ENCODE results near the gene ARHGAP22.

ARHGAP22 gene

DNA sequence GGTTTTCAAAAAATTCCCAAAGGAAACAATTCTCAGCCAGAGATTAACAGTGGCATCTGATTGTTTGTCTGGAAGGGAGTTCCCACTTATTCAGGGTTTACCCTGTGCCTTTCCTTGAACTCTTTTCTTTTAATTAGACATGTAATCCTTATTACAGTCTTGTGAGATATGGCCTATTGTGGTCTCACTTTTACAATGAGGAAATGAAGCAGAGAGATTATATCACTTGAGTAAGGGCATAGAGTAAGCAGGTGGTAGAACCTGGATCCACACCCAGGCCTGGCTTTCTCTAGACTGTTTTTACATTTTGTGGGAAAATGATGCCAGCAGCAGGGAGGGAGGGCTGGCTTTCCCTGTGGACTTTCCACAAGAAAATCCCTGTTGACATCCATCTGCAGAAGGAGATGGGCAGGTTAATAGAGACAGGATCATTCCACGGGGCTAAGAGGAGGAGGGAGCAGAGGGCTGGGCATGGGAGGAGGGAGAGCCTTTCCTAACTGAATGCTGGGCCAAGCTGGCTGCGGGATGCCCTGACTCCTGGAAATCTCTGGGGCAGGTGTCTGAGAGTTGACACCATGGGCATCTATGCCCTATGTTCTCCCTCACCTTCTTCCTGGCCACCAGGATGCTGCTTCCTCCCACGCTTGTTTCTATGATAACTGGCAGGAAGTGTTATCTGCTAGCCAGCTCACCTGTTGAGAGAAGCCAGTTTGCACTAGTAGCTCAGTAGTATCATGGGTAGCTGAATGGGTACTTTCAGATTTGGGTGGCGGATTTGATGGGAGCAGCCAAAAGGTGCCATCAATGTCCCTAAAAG lies 28.7 kb upstream of the ARHGAP22 start:
- DNase-seq: no peak

DNA sequence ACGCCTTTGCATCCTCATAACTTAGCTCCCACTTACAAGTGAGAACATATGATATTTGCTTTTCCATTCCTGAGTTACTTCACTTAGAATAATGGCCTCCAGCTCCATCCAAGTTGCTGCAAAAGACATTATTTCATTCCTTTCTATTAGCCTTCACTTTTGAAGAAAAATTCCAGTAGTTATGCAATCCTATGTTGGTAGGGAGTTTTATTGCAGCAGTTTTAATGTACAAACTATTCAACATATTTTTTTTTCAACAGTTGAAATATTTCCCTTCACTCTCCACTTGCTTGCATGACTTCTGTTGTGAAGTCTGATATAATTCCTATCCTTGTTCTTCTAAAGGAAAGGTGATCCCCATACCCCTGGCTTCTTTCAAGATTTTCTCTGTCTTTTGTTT lies 27.3 kb upstream of the ARHGAP22 start:
- DNase-seq: no peak

DNA sequence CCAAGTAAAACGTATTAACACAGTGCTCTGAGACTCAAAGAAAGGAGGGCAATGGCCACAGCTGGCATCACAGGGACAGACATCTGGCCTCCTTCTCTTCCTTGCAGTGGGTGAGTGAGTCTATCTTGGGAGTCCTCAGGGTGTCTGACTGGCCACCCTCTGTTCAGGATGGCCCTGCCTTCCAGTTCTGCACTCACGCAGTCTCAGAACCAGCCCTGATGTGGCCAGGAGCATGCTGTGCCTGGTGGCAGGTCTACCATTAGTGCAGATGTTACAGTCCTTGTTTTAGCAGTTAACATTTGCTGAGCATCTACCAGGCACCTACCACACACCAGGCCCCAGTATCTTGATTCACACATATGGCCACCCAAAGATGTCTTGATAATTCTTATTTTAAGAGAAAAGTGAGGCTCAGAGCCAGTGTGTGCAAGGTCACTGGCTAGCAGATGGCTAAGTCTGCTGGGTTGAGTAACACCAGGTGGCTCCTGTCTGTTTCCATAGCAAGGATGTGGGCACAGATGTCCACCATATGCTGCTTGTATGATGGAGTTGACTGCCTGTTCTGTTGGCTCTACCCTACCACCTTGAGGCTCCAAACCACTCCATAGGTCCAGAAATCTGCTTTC lies 23.2 kb upstream of the ARHGAP22 start:
- DNase-seq: peak; percentile 76

DNA sequence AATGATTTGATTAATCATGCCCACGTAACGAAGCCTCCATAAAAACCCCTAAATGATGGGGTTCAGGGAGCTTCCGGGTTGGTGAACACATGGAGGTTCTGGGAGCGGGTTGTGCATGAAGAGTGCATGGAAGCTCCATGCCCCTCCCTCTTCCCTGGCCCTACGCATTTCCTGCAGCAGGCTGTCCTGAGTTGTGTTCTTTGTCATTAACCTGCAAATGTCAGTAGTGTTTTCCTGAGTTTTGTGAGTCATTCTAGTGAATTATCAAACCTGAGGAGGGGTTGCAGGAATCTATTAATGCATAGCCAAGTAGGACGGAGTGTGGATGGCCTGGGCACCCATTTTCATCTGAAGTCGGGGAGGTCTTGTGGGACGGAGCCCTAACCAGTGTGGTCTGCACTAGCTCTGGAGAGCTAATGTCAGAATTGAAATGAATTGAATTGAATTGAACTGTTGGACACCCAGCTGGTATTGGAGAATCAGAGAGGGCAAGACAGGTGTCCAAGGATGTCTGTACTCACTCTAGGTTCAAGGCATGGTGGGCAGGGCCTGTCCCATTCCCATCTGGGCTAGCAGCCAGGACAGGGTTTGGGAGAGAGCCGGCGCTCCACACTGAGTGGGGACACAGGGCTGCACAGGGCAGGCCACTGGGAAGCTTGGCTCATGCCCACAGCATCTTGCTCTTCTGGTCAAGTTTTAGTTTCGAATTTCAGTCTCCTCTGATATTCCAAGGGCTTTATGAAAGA lies 22.3 kb upstream of the ARHGAP22 start:
- no peak for DNase-seq

DNA sequence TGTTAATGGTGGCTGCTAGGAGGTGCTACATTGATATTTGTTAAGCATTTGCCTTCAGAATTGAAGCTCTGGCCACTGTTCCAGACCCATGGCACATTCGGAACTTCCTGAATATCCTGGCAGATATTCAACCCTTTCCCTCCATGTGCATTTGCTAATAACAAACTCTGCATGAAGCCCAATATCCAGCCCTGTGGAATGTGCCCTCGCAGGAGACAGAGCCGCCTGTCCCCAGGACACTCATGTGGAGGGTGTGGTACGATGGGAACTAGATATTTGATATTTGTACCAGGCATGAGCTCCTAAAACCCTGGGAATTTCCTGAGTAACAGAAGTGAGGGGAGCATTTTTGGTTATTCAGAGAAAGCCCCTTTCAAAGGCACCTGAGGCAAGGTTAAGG lies 21.6 kb upstream of the ARHGAP22 start:
- no peak for DNase-seq

DNA sequence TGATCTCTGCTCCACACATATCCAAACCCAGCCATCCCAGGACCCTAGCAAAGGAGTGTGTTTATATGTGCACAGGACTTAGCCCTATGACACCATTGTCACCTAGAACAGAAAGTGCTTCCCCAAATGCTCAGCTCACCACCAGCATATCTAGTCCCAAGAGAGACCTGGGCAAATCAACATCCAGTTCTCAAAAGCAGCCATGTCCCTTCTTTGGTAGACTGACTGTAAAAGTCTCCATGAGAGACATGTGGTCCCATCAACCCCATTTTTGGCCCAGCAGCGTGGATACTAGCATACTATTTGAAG lies 20.9 kb upstream of the ARHGAP22 start:
- no peak for DNase-seq

DNA sequence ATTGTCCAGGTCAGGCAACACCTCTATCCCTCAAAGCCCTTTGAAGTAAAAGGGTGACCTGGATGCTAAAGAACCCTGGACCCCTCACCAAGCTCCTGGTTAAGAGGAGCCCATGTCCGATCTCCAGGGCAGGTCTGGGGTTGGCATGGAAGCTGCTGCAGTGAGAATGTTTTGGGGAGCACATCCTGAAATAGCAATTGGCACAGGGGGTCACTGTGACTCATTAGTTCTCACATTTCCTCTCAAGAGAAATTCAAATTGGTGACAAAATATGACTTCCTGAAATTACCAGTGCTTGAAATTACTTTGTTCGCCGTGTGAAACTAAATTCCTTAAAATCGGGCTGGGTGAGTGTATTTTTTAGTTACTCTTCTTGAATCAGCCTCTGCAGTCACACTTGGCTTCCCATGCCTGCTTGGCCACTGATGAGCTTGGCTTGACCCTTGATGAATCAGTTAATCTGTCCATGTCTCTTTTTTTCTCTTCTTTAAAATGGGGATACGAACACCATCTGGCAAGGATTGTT lies 18.8 kb upstream of the ARHGAP22 start:
- DNase-seq: no peak

DNA sequence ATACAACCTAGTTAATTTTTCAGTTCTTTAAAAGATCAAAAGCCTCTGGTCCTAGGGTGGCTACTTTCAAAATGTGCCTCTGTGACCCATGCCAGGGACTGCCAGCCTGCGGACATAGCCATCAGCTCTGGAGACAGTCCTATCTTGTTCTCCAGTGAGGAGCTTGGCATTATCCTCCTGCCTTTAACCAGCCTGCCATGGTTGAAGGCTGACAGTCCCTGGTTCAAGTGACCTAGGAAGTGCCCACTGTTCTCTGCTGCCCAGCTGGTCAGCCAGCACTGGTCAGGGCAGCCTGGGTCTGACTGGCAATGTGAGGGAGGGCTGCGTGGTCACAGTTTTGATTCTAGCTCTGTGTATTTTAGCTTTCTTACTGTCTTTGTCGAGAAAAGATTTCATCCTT lies 18.1 kb upstream of the ARHGAP22 start:
- no peak for DNase-seq

DNA sequence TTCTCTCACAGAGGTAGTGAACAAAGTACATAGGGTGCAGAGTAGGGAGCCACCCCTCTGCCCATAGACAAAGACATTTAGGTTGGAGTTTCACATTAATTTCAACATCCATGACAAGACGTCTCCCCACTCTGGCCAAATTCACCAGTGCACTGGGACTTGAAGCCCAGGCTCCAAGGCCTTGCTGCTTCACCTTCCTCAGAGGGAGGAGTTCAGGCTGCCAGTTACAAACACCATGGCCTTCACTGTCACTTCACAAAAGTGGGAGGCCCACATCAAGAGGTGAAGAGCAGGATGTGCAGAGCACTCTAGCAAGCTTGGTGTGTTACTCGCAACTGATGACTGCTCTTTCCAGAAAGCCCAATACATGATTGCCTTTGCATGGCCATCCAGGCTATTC lies 15.8 kb upstream of the ARHGAP22 start:
- DNase-seq: no peak

DNA sequence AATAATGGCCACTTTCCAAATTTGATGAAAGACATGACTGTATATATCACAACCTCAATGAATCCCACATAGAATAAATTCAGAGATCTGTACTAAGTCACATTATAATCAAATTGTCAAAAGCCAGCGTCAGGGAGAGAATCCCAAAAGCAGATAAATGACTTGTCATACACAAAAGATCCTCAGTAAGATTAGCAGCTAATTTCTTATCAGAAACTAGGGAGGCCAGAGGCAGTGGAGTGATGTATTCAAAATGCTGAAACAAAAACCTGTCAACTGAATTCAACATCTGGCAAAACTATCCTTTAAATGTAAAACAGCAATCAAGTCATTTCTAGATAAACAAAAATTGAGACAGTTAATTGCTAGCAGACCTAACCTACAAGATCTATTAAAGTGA lies 11.6 kb upstream of the ARHGAP22 start:
- no peak for DNase-seq

DNA sequence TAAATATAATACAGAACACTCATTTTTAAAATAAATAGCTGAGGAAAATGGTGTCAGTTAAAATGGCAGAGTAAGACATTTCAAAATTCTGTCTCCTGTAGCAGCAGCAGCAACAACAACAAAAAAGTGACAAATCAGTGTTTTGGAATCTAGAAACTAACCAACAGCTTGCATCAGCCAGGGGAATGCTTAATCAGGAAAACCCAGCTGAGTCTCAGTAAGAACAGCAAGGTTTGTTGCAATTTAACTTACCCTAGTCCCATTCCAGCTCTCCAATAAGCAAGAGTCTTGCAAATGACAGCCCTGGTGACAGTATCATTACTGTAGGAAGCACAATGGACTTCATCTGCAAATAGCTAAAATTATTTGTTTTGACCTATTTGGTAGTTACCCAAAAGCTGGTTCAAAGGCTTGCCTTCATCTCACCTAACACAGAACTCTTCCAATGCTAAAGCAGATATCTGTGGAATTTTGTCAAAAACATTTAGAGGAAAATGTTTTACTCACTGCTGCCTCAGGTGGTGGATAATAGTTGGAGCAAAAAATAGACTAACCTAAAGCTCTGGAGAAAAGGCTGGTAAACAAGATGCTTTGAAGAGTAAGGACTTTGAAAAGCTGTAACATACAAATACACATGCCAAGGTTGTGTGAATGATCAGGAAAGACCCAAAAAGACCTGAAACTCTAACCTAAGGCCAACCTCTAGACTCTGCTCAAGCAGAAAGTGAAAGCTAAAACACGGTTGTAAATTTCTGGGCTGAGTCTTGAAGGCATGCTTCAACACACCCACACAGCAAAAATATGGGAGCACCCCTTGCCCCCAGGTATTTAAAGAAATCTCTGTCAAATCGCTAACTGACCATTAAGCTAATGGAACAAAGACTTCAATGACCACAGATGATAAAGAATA lies 9.9 kb upstream of the ARHGAP22 start:
- DNase-seq: no peak

DNA sequence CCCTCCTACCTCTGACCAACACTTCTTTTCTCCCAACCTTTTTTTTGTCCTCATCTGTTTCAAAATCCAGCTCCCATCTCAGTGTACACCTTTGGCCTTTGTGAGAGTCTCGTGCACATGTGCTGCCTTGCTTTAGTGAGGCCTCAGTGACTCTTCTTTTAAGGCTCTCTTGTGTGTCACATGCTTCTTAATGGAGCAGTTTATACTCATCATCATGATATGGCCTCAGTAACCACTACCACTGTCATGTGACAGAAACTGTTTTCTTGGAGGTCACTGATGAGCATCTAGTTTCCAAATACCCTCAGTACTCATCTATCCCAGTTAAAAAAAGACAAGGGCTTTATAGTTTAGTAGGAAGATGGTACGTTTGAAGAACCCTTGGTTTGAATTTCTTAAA lies 8.1 kb upstream of the ARHGAP22 start:
- no peak for DNase-seq

DNA sequence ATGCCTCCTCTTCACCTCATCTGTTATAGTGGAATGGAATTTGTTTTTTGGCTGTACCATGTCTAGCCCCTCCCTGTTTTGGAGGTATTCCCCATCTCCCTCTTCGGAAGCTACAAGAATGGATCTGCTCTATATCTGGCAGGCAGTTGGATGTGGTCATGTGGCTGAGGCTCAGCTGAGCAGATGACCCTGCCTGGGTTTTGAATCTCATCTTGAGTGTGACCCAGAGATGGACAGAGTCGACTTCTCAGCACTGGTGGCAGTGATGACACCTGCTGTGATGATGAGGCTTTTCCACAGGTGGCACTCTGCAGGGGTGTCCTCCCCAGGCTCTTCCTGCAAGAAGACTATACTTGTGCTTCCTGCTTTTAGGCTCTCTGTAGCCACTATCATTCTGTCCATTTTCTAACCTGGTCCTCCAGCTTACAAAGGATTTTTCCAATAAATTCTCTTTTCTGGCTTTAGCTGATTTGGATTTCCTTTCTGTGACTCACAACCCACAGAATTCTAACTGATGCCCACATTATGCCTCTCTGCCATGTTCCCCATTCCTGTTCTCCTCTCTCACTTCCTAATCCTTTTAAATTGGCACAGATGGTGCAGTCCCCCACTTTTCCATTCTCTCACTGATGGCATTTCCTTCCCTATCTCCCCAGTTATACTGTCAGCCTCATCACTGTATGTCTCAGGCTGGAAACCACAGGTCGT lies 7.5 kb upstream of the ARHGAP22 start:
- DNase-seq: peak; percentile 34

DNA sequence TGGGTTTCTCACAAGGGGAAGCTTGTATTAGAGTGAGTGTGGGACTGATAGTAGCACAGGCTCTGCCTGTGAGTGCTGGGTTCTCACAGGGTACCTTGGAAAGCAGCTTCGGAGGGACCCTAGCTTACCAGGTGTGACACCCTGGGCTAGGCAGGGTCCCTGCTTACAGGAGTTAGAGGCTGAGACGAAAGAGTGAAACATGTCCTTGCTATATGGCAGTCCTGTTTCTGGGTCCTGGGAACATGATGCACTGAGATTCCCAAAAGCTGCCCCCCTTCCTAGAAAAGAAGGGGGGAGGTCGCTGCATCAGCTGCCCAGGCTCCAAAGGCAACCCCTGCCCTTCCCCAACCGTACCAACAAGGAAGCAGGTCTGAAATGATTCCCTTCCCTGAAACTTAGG lies 6.3 kb upstream of the ARHGAP22 start:
- DNase-seq: no peak

DNA sequence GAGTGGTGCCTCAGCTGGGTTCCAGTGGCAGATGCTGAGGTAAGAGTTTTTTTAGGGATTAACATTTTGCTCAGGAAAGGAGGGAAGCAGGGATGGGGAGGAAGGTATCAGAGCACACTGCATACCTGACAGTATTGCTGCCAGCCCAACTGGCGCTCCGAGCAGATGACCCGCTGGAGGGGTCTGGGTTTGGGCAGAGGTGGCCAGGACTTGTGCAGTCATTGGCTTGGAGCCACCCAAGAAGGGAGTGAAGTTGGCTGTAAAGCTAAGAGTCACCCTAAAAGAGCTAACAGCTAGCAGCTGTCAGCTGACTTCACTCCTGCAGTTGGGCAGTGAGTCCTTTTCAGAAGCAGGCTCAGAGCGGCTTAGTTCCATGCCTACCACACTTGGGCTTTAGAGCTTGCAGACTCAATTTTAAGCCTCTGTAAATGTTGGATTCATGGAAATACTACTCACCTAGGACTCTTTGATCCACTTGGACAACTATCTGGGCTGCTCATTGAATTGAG lies 5.8 kb upstream of the ARHGAP22 start:
- no peak for DNase-seq

DNA sequence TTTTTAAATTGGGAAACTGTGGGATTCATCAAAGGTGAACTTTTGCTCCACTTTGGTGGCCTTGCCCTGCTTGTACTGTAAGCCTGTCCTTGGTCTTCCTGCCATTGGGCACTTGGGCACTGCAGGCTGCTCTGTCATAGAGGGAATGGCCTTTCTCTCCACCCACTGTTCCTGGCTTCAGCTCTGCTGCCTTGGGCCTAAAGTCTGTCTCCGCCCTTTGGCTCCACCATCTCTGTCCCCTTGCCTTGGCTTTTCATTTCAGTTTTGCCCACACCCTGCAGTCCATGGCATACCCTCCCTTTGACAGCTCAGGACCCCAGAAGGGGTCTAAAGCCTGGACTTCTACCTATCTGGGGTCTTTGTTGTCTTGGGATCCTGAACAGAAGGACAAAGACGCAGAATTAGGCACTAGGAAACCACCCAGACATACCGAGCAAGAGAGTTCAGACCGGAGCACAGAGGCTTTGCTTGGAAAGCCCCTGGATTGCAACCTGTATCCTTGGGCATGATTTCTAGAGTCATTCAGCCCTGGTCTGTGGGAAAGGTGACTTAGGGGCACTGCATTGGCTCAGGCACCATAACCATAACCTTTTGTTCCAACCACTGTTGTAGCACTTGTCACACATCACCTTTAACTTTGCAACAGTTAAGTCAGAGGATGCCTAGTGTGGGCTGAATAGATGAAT lies 5.2 kb upstream of the ARHGAP22 start:
- DNase-seq: no peak

DNA sequence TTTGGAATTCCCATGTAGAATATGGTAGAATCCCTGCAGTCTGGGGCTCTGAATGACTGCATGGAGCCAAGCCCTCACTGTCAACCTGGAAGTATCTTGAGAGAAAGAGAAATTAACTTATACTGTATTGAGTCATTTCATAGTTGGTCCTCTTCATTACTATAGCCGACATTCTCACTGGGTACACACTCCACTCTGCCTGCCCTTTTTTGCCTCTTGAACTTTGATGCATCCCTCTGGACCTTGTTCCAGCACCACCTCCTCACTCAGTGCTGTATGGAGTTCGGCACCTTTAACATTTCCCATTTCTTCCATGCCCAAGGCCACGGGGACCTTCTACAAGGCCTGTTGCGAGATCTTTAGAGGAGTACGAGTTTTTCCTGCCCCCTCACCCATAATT lies 4.6 kb upstream of the ARHGAP22 start:
- DNase-seq: no peak

DNA sequence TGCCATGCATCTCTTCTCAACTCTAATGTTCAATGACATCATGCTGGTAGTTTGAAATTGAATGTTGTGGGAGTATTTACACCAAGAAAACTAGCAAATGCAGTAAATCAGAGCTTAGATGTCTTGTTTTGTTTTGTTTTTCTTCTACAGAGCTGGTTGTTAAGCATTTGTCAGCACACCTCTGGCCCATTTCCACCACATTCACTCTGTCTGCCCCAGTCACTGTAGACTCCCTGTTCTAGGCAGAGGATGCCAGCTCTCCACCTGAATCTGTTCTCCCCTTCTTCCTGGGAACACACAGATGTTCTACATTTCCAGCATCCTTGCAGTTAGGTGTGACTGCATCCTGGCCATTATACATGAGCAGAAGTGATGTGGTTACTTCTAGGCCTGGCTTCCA lies 4.1 kb upstream of the ARHGAP22 start:
- DNase-seq: no peak

DNA sequence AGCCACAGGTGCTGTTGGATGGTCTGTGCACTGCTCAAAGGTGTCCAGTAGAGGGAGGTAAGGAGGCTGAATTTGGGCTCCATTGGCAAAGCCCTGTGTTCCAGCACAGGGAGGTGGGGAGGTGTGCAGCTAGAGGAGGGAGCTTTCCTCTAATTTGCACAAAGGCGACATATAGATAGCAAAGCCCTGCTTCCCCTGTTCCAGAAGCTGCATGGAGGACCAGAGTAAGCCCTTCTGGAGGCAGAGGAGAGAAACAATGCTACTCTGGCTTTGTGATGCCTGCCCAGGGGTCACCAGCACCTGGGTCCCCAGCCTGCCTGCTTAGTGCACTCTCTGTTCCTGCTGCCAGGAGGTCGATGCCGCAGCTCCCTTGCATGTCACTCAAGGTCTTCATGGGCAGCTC lies 3.4 kb upstream of the ARHGAP22 start:
- DNase-seq: peak; percentile 70

DNA sequence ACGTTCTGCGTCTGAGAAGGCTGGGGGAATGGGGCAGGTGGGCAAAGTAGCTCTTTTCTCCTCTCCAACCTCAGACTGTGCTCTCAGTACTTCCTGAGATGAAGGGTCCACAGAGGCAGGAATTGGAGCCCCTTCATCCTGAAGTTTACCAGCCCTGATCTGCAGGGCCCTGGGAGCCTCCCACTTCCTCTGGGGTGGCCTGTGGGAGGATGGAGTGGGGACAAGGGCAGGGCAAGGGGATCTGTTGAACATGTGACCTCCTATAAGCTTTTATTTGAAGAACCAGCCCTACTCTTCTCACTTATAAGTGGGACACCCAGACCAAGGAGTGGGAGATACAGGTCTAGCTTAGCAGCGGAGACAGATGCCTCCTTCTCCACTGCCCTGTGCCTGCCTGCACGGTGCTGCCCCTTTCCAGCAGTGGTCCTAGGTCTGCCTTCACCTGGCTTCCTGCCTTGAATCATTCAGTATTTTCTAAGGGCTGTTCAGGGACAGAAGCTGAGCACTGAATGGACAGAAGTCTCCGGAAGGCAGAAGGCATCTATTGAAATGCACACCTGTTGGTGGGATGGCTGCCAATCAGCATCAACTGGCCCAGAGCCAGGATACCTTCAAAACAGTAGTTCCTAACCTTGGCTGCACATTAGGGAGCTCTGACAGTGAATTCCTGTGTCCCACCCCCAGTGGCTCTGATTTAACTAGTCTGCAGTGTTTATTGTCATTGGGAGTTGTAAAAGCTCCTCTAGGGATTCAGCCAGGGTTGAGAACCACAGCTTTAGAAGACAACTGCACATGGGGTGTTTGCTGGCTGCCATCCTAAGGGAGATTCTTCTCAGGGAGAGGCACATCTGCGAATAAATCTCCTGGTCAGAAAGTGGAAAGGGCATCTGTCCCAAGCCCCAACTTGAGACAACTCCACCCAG lies 2.7 kb upstream of the ARHGAP22 start:
- DNase-seq: peak; percentile 73
